Suprapubic skin (tissue), 4 donors: Measurements from ENCODE around the gene MEX3B. TPM values are rescaled to one million over a fixed set of nuclear protein-coding genes. Genes with fewer than 3 reads are reported as not detected.

Experiments
- DNase-seq, 2 donors: peaks; one replicate each; pipeline ENCODE4 v3.0.0-alpha.2; 2019; ENCODE audit warnings: low spot score in 2 of 2
- H3K27ac ChIP-seq: fragments of 200-600 bp; sonication (generic); one replicate; pipeline ENCODE4 v1.5.1; 2019
- H3K27me3 ChIP-seq: fragments of 200-600 bp; sonication (generic); one replicate; pipeline ENCODE4 v1.5.1; 2019
- H3K36me3 ChIP-seq: fragments of 200-600 bp; sonication (generic); one replicate; pipeline ENCODE4 v1.5.1; 2019
- H3K4me1 ChIP-seq: fragments of 200-600 bp; sonication (generic); one replicate; pipeline ENCODE4 v1.5.1; 2019
- H3K4me3 ChIP-seq: fragments of 200-600 bp; sonication (generic); one replicate; pipeline ENCODE4 v1.5.1; 2019; ENCODE audit warnings: mild to moderate bottlenecking
- H3K9me3 ChIP-seq: fragments of 200-600 bp; sonication (generic); one replicate; pipeline ENCODE4 v1.5.1; 2019
- CTCF ChIP-seq, 2 donors: fragments of 200-600 bp in 1 of 2; fragments of 450-650 bp in 1 of 2; sonication (generic) in 1 of 2; IDR thresholded peaks; one replicate each; pipeline ENCODE4 v1.5.1; 2016 to 2019; ENCODE audit warnings: antibody characterized with exemption in 2 of 2, mild to moderate bottlenecking in 1 of 2, moderate library complexity in 1 of 2
- EP300 ChIP-seq: sonication (generic); formaldehyde crosslinking; IDR thresholded peaks from one replicate; pipeline ENCODE4 v1.6.1; 2017; ENCODE audit warnings: antibody characterized with exemption
- POLR2A ChIP-seq, 2 donors: fragments of 450-650 bp; IDR thresholded peaks; one replicate each; pipeline ENCODE4 v1.6.1; 2017; ENCODE audit warnings: antibody characterized with exemption in 2 of 2, mild to moderate bottlenecking in 2 of 2, moderate library complexity in 2 of 2
- POLR2AphosphoS5 ChIP-seq, 3 donors: sonication (generic); formaldehyde crosslinking; IDR thresholded peaks; one replicate each; pipeline ENCODE4 v1.6.1; 2017; ENCODE audit warnings: antibody characterized with exemption in 3 of 3
- WGBS: methylation state at CpG from one replicate; pipeline ENCODE4 v1.1.5; 2018; 5-methylcytosine and 5-hydroxymethylcytosine counted together
- total RNA-seq, 4 donors: library from RNA; depleted of rRNA; stranded (reverse); fragments of >200 nt; gene quantifications; one replicate each; pipeline ENCODE4 v1.1.0, GENCODE V29; 2016

MEX3B gene
- total RNA-seq, 4 donors from 2014 or later = 0.49 to 1.6 (median 0.96) TPM

GRCh38 chr15:82047453-82048400 lies 1.9 kb upstream of the MEX3B start:
- H3K36me3 ChIP-seq = no peaks in the 10 kb centered on the region
- WGBS = 21% methylated on average over 39 of the region's 56 CpGs
- no peak for TF ChIP-seq CTCF (IDR thresholded peaks at IDR 0.05)
- no peak for TF ChIP-seq POLR2A (IDR thresholded peaks at IDR 0.05)
- no peak for TF ChIP-seq EP300
- no peak for TF ChIP-seq POLR2AphosphoS5 (IDR thresholded peaks at IDR 0.05)
- H3K4me1 ChIP-seq = peaks cover 37% of the 10 kb centered on the region
- peak overlapping the region; percentile 91 for H3K27ac ChIP-seq
- peaks cover 13% of the 10 kb centered on the region for H3K27me3 ChIP-seq
- peak overlapping the region; percentile 83 for H3K4me3 ChIP-seq
- no peak for DNase-seq
- no peaks in the 10 kb centered on the region for H3K9me3 ChIP-seq

GRCh38 chr15:82046666-82047452 lies 1.0 kb upstream of the MEX3B start:
- peak overlapping the region; percentile 83 for H3K4me3 ChIP-seq
- 1% methylated on average over 15 of the region's 111 CpGs for WGBS
- peaks cover 37% of the 10 kb centered on the region for H3K4me1 ChIP-seq
- peak; percentile 93 for DNase-seq
- H3K27ac ChIP-seq = peak overlapping the region; percentile 91
- no peaks in the 10 kb centered on the region for H3K36me3 ChIP-seq
- no peaks in the 10 kb centered on the region for H3K9me3 ChIP-seq
- TF ChIP-seq EP300 (no peak), CTCF (IDR thresholded peaks at IDR 0.05) (peak; percentile 35 to 81), POLR2AphosphoS5 (IDR thresholded peaks at IDR 0.05) (no peak), POLR2A (IDR thresholded peaks at IDR 0.05) (peak; percentile 8 to 31)
- peaks cover 12% of the 10 kb centered on the region for H3K27me3 ChIP-seq

GRCh38 chr15:82045179-82045891 lies 483 bp downstream of the MEX3B start:
- DNase-seq = peak; percentile 74 to 78
- TF ChIP-seq EP300 (no peak), CTCF (IDR thresholded peaks at IDR 0.05) (no peak), POLR2AphosphoS5 (IDR thresholded peaks at IDR 0.05) (no peak), POLR2A (IDR thresholded peaks at IDR 0.05) (no peak)
- WGBS = under 1% methylated on average over 27 of the region's 71 CpGs
- Histone ChIP-seq H3K4me1 (peaks cover 37% of the 10 kb centered on the region), H3K4me3 (peak overlapping the region; percentile 83), H3K36me3 (no peaks in the 10 kb centered on the region), H3K27me3 (peaks cover 7% of the 10 kb centered on the region), H3K27ac (peak overlapping the region; percentile 91), H3K9me3 (no peaks in the 10 kb centered on the region)

- WGBS = under 1% methylated on average over 38 of the region's 54 CpGs
- H3K27me3 ChIP-seq = peaks cover 7% of the 10 kb centered on the region
- TF ChIP-seq POLR2AphosphoS5 (IDR thresholded peaks at IDR 0.05) (no peak), EP300 (no peak), CTCF (IDR thresholded peaks at IDR 0.05) (no peak), POLR2A (IDR thresholded peaks at IDR 0.05) (no peak)
- peaks cover 37% of the 10 kb centered on the region for H3K4me1 ChIP-seq
- H3K4me3 ChIP-seq = peak overlapping the region; percentile 83
- peak; percentile 80 to 81 for DNase-seq
- no peaks in the 10 kb centered on the region for H3K9me3 ChIP-seq
- no peaks in the 10 kb centered on the region for H3K36me3 ChIP-seq
- peak overlapping the region; percentile 91 for H3K27ac ChIP-seq
Measured at GRCh38 chr15:82044373-82045178, 1.2 kb downstream of the MEX3B start.
